GM10248 (cell line): Measurements from ENCODE around the gene TMEM143.
"Not testable (repeated sequence)": the region's sequence is repeated elsewhere in the genome, so short reads cannot be mapped to it uniquely, and the experiment has no call there.

Experiments
- CTCF ChIA-PET: fragments of 300-600 bp; sonication (Branson Sonifier 250); formaldehyde crosslinking; extraction: SDS; loops from one replicate; lab custom pipeline; 2021; ENCODE audit warnings: antibody characterized with exemption; lab: Yijun Ruan, JAX
- POLR2A ChIA-PET: fragments of 350-650 bp; sonication (Branson Sonifier 250); formaldehyde crosslinking; extraction: SDS; loops from one replicate; lab custom pipeline; 2020; ENCODE audit warnings: antibody characterized with exemption; lab: Yijun Ruan, JAX
- DNase-seq: peaks from one replicate; pipeline ENCODE4 v3.0.0; 2012; ENCODE audit errors: extremely low spot score
- TF ChIP-seq, protein P1 (sequence below): IDR thresholded peaks from 2 replicates; pipeline ENCODE4 v1.5.1; 2012; ENCODE audit warnings: mild to moderate bottlenecking, low read depth; ENCODE audit errors: extremely low read depth, missing control alignments, control extremely low read depth

TMEM143 gene

GRCh38 chr19:48318286-48318987, 45.3 kb downstream of the TMEM143 start:
- TF ChIP-seq, protein P1, sequence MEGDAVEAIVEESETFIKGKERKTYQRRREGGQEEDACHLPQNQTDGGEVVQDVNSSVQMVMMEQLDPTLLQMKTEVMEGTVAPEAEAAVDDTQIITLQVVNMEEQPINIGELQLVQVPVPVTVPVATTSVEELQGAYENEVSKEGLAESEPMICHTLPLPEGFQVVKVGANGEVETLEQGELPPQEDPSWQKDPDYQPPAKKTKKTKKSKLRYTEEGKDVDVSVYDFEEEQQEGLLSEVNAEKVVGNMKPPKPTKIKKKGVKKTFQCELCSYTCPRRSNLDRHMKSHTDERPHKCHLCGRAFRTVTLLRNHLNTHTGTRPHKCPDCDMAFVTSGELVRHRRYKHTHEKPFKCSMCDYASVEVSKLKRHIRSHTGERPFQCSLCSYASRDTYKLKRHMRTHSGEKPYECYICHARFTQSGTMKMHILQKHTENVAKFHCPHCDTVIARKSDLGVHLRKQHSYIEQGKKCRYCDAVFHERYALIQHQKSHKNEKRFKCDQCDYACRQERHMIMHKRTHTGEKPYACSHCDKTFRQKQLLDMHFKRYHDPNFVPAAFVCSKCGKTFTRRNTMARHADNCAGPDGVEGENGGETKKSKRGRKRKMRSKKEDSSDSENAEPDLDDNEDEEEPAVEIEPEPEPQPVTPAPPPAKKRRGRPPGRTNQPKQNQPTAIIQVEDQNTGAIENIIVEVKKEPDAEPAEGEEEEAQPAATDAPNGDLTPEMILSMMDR = no peak
- DNase-seq = no peak
- ChIA-PET CTCF (interaction anchor here (1.0 to 14.9 kb wide), 5 partner anchors 9 to 270 kb away, joined by 3 to 248 read pairs (median 11); no protein-coding TSS in a partner anchor), POLR2A (interaction anchor here (0.6 kb wide), 1 partner anchor 19 kb away, joined by 3 read pairs; no protein-coding TSS in a partner anchor)

- POLR2A ChIA-PET, DNase-seq: not testable (repeated sequence)
- CTCF ChIA-PET = interaction anchor here (1.0 to 14.9 kb wide), 4 partner anchors 8 to 267 kb away, joined by 3 to 248 read pairs (median 8); no protein-coding TSS in a partner anchor
These were observed 46.1 kb downstream of the TMEM143 start for GRCh38 chr19:48317708-48317960.

DNA sequence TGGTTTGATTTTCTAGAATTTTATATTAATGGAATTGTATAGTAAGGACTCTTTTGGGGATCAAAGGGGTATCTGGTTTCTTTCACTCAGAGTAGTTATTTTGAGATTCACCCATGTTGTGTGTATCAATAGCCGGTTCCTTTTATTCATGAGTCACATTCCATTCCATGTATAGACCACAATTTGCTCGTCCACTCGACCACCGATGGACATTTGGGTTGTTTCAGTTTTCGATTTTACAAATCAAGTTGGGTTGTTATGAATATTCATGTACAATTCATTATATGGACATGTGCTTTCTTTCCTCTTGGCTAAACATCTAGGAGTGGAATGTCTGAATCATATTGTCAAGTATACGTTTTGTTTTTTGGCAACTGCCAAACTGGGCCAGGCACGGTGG, 48.0 kb downstream of the TMEM143 start:
- CTCF ChIA-PET = interaction anchor here (14.9 kb wide), 1 partner anchor 17 kb away, joined by 248 read pairs; no protein-coding TSS in a partner anchor
- POLR2A ChIA-PET = no interaction called here
- no peak for DNase-seq
- TF ChIP-seq, protein P1 = no peak

GRCh38 chr19:48311384-48311783, 52.4 kb downstream of the TMEM143 start:
- DNase-seq = no peak
- ChIA-PET CTCF (interaction anchor here (1.3 to 14.9 kb wide), 2 partner anchors 9 to 22 kb away, joined by 5 to 248 read pairs; no protein-coding TSS in a partner anchor), POLR2A (interaction anchor here (0.6 kb wide), 1 partner anchor 11 kb away, joined by 3 read pairs; no protein-coding TSS in a partner anchor)
- TF ChIP-seq, protein P1 = no peak

GRCh38 chr19:48310227-48310626, 53.5 kb downstream of the TMEM143 start:
- ChIA-PET POLR2A (no interaction called here), CTCF (no interaction called here)
- no peak for DNase-seq
- TF ChIP-seq, protein P1 = no peak

DNA sequence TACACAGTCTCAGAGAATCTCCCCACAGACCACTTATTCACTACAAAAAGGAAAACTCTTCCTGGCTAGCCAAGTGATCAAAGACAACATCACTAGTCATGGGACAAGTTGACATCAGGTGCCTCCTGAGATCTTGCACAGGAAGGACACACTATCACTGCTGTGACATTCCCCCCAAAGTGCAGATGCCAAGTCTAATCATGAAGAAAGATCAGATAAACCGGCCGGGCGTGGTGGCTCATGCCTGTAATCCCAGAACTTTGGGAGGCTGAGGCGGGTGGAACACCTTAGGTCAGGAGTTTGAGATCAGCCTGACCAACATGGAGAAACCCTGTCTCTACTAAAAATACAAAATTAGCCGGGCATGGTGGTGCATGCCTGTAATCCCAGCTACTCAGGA, 54.0 kb downstream of the TMEM143 start:
- POLR2A ChIA-PET, DNase-seq: not testable (repeated sequence)
- CTCF ChIA-PET = interaction anchor here (0.9 to 1.2 kb wide), 3 partner anchors 9 to 38 kb away, joined by 3 to 4 read pairs (median 3); no protein-coding TSS in a partner anchor

GRCh38 chr19:48308631-48309586, 54.8 kb downstream of the TMEM143 start:
- POLR2A ChIA-PET = no interaction called here
- DNase-seq = no peak
- TF ChIP-seq, protein P1 = peak; percentile 10
- CTCF ChIA-PET = interaction anchor here (0.9 to 1.4 kb wide), 6 partner anchors 9 to 279 kb away, joined by 3 to 5 read pairs (median 4); no protein-coding TSS in a partner anchor
